Mucosa of gallbladder (tissue), 1 donor: ENCODE data around the gene CYP3A5. TPM values are rescaled to one million over a fixed set of nuclear protein-coding genes. Genes with fewer than 3 reads are reported as not detected.
"Not testable (repeated sequence)": the region's sequence is repeated elsewhere in the genome, so short reads cannot be mapped to it uniquely, and the experiment has no call there.

Source experiments
- DNase-seq: peaks from one replicate; pipeline ENCODE4 v3.0.0-alpha.2; 2020; ENCODE audit warnings: low spot score
- total RNA-seq: library from RNA; stranded (reverse); gene quantifications from one replicate; pipeline ENCODE4 v1.2.1, GENCODE V29; 2021
- donor health status: DM: no; HTN: no; CAD: no.

CYP3A5 gene
- total RNA-seq, 1 donor from 2014 or later: 223 TPM

- not testable (repeated sequence) for DNase-seq
Observed at GRCh38 chr7:99685871-99686608, 6.2 kb upstream of the CYP3A5 start.

GRCh38 chr7:99685129-99685758 lies 5.4 kb upstream of the CYP3A5 start:
- no peak for DNase-seq

DNA sequence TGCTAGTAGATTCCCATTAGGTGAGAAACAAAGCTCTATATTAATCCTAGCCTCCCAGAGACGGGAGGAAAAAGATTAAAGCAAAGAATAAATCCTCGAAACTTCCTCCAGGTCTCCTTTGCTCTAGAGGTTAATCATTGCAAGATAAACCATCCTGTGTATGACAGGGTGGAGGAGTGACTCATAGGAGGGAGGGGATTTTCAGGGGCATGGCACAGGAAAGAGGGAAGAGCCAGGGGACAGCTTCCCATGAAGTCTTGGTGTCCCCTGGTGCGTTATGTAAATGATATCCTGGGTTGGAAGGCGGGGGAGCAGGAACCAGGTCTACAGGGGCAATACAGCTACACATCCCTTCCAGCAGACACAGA lies 780 bp downstream of the CYP3A5 start:
- peak; percentile 75 for DNase-seq

DNA sequence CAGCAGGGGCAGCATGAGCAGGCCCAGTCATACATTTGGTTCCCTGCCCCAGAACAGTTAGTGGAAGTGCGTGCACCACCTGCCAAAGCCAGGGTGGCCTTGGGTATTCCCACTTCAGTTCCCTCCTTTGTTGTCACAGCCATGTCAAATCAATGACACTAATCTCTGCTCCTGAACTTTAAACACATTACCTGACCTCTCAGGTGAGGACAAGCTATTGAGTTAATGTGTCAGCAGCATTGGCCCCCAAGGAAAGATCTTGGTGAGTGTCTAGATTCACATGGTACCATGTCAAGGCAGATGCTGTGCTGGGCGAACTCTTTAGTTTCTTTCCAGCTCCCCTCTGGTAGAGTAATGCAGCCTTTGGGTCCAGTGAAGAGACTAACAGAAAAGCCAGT lies 2.1 kb downstream of the CYP3A5 start:
- DNase-seq: no peak

- DNase-seq: no peak
Observed at GRCh38 chr7:99677013-99677647, 2.7 kb downstream of the CYP3A5 start.

GRCh38 chr7:99674995-99675742 lies 4.6 kb downstream of the CYP3A5 start:
- DNase-seq: no peak

DNA sequence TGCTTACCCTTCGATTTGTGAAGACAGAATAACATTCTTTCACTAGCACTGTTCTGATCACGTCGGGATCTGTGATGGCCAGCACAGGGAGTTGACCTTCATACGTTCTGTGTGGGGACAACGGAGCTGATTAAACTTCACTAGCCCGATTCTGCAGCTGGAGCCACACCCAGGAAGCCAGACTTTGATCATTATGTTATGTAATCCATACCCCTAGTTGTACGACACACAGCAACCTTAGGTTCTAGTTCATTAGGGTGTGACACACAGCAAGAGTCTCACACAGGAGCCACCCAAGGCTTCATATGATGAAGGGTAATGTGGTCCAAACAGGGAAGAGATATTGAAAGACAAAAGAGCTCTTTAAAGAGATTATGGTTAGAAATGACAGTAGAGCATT lies 7.2 kb downstream of the CYP3A5 start:
- DNase-seq: no peak

GRCh38 chr7:99669782-99670181 lies 10.0 kb downstream of the CYP3A5 start:
- no peak for DNase-seq

- DNase-seq: no peak
Observed at GRCh38 chr7:99668541-99668940, 11.3 kb downstream of the CYP3A5 start.

- no peak for DNase-seq
Observed at GRCh38 chr7:99667179-99667578, 12.6 kb downstream of the CYP3A5 start.

DNA sequence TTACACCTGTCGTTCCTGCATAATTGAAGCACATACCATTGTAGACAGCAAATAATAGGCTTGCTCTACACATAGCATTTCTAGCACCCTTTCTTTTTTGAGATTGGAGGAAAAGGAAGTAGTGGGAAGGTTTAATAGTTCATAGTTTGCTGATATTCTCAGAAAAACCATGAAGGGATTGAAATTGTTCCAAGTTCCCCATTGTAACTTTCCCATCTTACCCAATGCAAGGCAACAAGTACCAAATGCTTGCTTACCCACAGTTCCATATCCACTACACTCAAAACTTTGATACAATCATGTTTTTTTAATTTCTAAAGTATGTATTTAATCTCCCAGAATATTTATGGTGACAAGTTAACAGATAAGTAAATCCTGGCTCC lies 13.8 kb downstream of the CYP3A5 start:
- no peak for DNase-seq

- no peak for DNase-seq
Observed at GRCh38 chr7:99665312-99666012, 14.3 kb downstream of the CYP3A5 start.

- not testable (repeated sequence) for DNase-seq
Observed at GRCh38 chr7:99657879-99658278, 21.9 kb downstream of the CYP3A5 start.

DNA sequence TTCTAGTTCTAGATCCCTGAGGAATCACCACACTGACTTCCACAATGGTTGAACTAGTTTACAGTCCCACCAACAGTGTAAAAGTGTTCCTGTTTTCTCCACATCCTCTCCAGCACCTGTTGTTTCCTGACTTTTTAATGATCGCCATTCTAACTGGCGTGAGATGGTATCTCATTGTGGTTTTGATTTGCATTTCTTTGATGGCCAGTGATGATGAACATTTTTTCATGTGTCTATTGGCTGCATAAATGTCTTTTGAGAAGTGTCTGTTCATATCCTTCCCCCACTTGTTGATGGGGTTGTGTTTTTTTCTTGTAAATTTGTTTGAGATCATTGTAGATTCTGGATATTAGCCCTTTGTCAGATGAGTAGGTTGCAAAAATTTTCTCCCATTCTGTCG lies 25.2 kb downstream of the CYP3A5 start:
- not testable (repeated sequence) for DNase-seq

GRCh38 chr7:99653754-99654153 lies 26.0 kb downstream of the CYP3A5 start:
- no peak for DNase-seq

DNA sequence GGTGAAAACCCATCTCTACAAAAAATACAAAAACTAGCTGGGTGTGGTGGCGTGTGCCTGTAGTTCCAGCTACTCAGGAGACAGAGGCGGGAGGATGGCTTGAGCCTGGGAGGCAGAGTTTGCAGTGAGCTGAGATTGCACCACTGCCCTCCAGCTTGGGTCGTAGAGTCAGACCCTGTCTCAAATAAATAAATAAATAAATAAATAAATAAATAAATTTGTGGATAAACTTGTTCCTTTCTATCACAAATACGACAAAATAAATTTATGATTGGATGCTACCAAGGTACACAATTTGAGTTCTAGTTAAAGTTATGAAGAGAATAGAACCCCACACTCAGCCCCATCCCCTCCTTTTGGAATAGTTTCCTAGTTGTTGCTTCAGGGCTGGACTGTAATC lies 26.5 kb downstream of the CYP3A5 start:
- not testable (repeated sequence) for DNase-seq

DNA sequence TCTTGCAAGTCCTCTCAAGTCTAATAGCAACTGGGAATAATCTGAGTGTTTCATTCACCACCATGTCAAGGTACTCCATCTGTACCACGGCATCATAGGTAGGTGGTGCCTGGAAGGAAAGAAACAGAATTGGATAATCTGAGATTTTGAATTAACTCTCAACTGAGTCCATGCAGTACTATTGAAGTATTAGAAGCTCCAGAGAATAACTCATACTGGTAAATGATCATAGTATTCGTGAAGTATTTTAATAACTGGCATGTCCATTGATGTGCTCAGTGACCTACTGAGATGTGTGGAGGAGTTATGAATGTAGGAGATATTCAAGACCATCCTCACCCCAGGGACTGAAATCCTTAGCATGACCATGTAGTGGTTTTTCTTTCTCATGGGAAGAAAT lies 27.1 kb downstream of the CYP3A5 start:
- no peak for DNase-seq

- DNase-seq: no peak
Observed at GRCh38 chr7:99651290-99651689, 28.5 kb downstream of the CYP3A5 start.

- DNase-seq: no peak
Observed at GRCh38 chr7:99648843-99649242, 31.0 kb downstream of the CYP3A5 start.

DNA sequence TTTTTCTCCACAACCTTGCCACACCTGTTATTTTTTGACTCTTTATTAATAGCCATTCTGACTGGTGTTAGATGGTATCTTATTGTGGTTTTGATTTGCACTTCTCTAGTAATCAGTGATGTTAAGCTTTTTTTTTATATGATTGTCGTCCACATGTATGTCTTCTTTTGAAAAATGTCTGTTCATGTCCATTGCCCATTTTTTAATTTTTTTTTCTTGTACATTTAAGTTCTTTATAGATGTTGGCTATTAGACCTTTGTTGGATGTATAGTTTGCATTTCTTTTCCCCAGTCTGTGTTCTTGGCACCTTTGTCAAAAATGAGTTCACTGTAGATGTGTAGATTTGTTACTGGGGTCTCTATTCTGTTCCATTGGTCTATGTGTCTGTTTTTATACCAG lies 34.2 kb downstream of the CYP3A5 start:
- DNase-seq: no peak

DNA sequence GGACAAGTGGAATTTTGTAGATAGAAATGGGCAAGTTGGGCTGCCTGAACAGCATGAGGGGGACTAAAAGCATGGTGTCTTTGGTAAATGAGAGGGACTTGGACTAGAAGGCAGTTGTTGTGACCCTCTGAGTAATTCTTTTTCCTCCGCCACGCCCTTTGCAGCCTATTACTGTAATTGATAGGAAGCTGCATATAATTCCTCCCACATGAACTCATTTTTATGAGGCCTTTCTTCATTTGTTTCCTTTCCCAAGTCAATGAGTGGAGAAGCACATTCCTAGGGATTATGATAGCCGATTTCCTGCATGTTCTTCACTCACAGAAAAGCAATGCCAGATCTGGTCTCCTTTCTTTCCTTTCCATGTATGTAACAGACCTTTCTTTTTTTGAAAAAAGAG lies 35.4 kb downstream of the CYP3A5 start:
- DNase-seq: no peak

- no peak for DNase-seq
Observed at GRCh38 chr7:99643464-99643863, 36.3 kb downstream of the CYP3A5 start.
